ENCODE results near the gene CMTR1. TPM values are rescaled to one million over a fixed set of nuclear protein-coding genes. Genes with fewer than 3 reads are reported as not detected.
A peak's percentile ranks its signal among the peaks of the same experiment; 100 is the strongest.

Gene CMTR1
- total RNA-seq, 1 donor from 2014 or later: 53.5 TPM

- DNase-seq (ENCODE audit: low spot score): no peak
- intact Hi-C loops (cut with micrococcal nuclease): loop anchor here (1.0 to 2.0 kb wide), 6 partner anchors 9 to 604 kb away; no protein-coding TSS in a partner anchor
- H3K4me3 Mint-ChIP-seq: peak overlapping the region; percentile 75
- H3K9me3 Mint-ChIP-seq: no peaks in the 10 kb centered on the region
- H3K27ac Mint-ChIP-seq: peak overlapping the region; percentile 92
- no peaks in the 10 kb centered on the region for H3K36me3 Mint-ChIP-seq (ENCODE audit: low read depth)
- H3K27me3 Mint-ChIP-seq (ENCODE audit: insufficient read depth): peaks cover 8% of the 10 kb centered on the region
- peaks cover 57% of the 10 kb centered on the region for H3K4me1 Mint-ChIP-seq (ENCODE audit: low read depth)
Observed at GRCh38 chr6:37516920-37517405, 83.9 kb downstream of the CMTR1 start.

DNA sequence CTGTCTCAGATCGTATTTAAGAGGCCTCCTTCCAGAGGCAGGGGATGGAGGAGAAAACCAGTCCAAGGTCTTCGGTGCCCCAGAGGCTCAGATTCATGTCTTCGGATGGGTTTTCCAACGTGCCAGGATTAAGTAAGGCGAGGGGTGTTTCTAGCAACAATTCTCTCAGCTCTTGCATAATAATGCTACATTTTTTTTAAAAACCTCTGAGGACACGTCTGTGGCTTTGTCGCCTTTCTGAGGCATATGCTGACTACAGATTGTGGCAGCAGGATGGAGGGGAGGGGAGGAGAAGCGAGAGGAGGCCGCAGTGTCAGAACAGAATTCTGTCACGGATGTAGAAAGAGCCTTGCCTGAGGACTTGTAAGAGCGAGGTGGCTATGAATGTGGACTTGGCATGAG lies 84.4 kb downstream of the CMTR1 start:
- intact Hi-C loops (cut with micrococcal nuclease): loop anchor here (1.0 to 2.0 kb wide), 3 partner anchors 33 to 605 kb away; no protein-coding TSS in a partner anchor
- peaks cover 8% of the 10 kb centered on the region for H3K27me3 Mint-ChIP-seq (ENCODE audit: insufficient read depth)
- H3K4me3 Mint-ChIP-seq: peak overlapping the region; percentile 63
- DNase-seq (ENCODE audit: low spot score): peak; percentile 77
- peaks cover 60% of the 10 kb centered on the region for H3K4me1 Mint-ChIP-seq (ENCODE audit: low read depth)
- H3K9me3 Mint-ChIP-seq: no peaks in the 10 kb centered on the region
- H3K36me3 Mint-ChIP-seq (ENCODE audit: low read depth): no peaks in the 10 kb centered on the region
- peak overlapping the region; percentile 92 for H3K27ac Mint-ChIP-seq

- intact Hi-C loops (cut with micrococcal nuclease): no loop called here
- no peak overlapping the region for H3K27ac Mint-ChIP-seq
- H3K27me3 Mint-ChIP-seq (ENCODE audit: insufficient read depth): peaks cover 8% of the 10 kb centered on the region
- no peak for DNase-seq (ENCODE audit: low spot score)
- no peak overlapping the region for H3K4me3 Mint-ChIP-seq
- peaks cover 62% of the 10 kb centered on the region for H3K4me1 Mint-ChIP-seq (ENCODE audit: low read depth)
- no peaks in the 10 kb centered on the region for H3K36me3 Mint-ChIP-seq (ENCODE audit: low read depth)
- no peaks in the 10 kb centered on the region for H3K9me3 Mint-ChIP-seq
Observed at GRCh38 chr6:37518116-37518515, 85.1 kb downstream of the CMTR1 start.

- Mint-ChIP-seq H3K4me3 (no peak overlapping the region), H3K36me3 (ENCODE audit: low read depth) (no peaks in the 10 kb centered on the region), H3K27me3 (ENCODE audit: insufficient read depth) (peaks cover 5% of the 10 kb centered on the region), H3K27ac (no peak overlapping the region), H3K4me1 (ENCODE audit: low read depth) (peaks cover 52% of the 10 kb centered on the region), H3K9me3 (no peaks in the 10 kb centered on the region)
- intact Hi-C loops (cut with micrococcal nuclease): no loop called here
- DNase-seq (ENCODE audit: low spot score): no peak
Observed at GRCh38 chr6:37519461-37519860, 86.4 kb downstream of the CMTR1 start.

DNA sequence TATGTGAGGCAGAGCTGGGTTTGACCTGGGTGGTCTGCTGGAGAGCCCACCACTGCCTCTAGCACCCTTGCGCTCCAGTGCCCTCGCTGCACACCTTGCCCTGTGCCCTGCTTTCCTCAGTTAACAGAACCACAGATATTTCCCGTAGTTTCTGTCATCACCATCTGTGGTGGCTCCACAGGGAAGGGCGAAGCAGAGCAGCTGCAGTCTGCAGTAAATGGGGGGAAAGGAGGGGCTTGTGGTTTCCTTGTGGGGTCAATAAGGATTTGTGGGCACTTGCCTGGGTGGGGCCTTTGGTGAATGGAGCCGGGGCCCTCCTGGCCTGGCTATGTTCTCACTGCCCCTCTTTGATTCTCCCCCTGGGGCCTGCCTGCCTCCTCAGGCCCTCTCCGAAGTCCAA lies 87.9 kb downstream of the CMTR1 start:
- intact Hi-C loops (cut with micrococcal nuclease): no loop called here
- Mint-ChIP-seq H3K27ac (no peak overlapping the region), H3K9me3 (no peaks in the 10 kb centered on the region), H3K36me3 (ENCODE audit: low read depth) (no peaks in the 10 kb centered on the region), H3K27me3 (ENCODE audit: insufficient read depth) (peaks cover 7% of the 10 kb centered on the region), H3K4me3 (no peak overlapping the region), H3K4me1 (ENCODE audit: low read depth) (peaks cover 37% of the 10 kb centered on the region)
- no peak for DNase-seq (ENCODE audit: low spot score)

DNA sequence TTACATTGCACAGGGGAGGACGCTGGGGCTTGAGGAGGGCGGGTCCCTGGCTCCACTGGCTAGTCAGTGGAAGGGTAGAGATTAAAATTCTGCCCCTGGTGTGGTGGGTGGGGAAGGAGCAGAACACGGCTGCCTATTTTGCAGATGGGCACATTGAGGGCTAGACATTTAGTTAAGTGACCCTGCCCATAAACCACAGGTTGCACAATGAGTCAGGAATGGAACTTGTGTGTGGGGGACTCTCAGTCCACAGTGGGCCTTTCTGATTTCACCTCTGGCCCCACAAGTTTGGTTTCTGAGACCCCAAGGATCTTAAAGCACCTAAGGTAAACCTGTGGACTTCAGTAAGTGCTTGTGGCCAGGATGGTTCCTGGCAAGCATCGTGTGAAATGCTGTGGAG lies 88.7 kb downstream of the CMTR1 start:
- Mint-ChIP-seq H3K4me1 (ENCODE audit: low read depth) (peaks cover 30% of the 10 kb centered on the region), H3K4me3 (no peak overlapping the region), H3K36me3 (ENCODE audit: low read depth) (no peaks in the 10 kb centered on the region), H3K27me3 (ENCODE audit: insufficient read depth) (peaks cover 7% of the 10 kb centered on the region), H3K9me3 (no peaks in the 10 kb centered on the region), H3K27ac (no peak overlapping the region)
- DNase-seq (ENCODE audit: low spot score): no peak
- intact Hi-C loops (cut with micrococcal nuclease): no loop called here

DNA sequence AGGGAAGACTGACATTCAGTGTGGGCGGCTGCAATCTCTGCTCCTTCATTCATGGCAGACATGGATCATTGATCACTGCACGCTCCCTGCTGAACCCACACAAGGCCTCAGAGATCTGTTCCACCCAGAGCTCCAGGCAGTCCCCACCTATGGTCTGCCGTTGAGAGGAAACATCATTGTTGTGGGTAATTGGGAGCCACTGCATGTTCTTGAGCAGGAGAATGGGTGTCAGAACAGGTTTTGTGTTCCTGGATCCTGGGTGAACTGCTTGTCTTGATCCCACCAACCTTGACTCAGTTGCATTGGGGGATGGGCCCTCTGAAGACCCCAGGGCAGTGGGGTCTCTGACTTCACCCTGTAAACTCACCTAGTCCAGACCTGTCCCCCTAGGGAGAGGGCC lies 89.8 kb downstream of the CMTR1 start:
- Mint-ChIP-seq H3K36me3 (ENCODE audit: low read depth) (no peaks in the 10 kb centered on the region), H3K4me1 (ENCODE audit: low read depth) (peaks cover 18% of the 10 kb centered on the region), H3K9me3 (no peaks in the 10 kb centered on the region), H3K4me3 (no peak overlapping the region), H3K27ac (no peak overlapping the region), H3K27me3 (ENCODE audit: insufficient read depth) (peaks cover 7% of the 10 kb centered on the region)
- no peak for DNase-seq (ENCODE audit: low spot score)
- intact Hi-C loops (cut with micrococcal nuclease): no loop called here

DNA sequence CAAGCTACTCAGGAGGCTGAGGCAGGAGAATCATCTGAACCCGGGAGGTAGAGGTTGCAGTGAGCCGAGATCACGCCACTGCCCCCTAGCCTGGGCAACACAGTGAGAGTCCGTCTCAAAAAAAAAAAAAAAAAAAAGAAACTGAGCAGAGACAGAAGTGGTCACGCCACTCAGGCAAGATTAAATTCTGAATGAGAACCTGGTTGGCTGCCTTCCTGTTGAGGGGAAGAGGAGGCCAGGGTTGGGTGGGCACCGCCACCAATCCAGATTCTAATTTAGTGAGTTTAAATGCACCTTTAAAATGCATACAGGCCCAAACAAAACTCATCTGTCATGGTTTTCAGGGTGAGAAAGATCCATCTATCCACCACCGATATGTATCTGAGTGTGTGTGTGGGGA lies 90.4 kb downstream of the CMTR1 start:
- Mint-ChIP-seq H3K27me3 (ENCODE audit: insufficient read depth) (peaks cover 5% of the 10 kb centered on the region), H3K36me3 (ENCODE audit: low read depth) (no peaks in the 10 kb centered on the region), H3K9me3 (no peaks in the 10 kb centered on the region), H3K27ac (no peak overlapping the region), H3K4me3 (no peak overlapping the region), H3K4me1 (ENCODE audit: low read depth) (peaks cover 12% of the 10 kb centered on the region)
- intact Hi-C loops (cut with micrococcal nuclease): no loop called here
- DNase-seq (ENCODE audit: low spot score): no peak

DNA sequence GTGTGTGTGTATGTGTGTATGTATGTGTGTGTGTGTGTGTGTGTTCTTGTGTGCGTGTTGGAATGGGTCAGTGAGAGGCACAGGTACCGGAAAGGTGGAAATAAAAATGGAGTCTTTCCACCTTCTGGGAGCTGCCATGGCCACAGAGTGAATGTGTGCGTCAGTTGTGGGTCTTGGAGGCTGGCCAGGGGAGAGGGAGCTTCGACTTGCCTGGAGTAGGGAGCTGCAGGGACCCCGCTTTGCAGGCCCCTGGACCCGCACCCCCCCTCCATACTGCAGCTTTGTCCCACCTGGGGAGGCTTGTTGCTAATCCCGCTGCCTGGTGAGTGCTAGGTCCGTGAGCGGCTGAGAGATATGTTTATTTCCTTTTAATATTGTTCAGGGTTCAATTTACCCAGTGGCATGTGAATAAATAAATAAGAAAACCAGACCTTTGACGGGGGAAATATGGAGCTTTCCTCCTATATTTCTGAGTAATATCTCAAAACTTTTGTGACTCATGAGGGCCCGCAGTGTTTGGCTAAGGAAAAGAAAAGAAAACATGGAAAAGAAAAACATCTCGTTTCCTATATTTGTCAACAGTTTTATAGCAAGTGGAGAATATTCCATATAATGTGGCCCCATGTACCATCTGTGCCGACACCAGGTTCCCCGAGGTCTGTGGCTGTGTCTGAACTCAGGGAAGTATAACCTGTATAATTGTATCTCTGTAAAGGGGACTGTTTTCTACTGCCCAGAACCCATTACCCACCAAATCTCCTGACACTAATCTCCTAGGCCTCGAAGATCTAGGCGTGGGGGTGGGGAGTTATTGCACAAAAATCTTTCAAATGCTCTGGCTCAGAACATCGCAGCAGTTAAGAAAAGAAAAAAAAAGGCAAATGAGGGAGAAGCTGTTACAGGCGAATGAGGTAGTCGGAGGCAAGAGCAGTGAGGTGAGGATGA lies 91.3 kb downstream of the CMTR1 start:
- Mint-ChIP-seq H3K4me3 (no peak overlapping the region), H3K4me1 (ENCODE audit: low read depth) (peaks cover 5% of the 10 kb centered on the region), H3K27ac (no peak overlapping the region), H3K36me3 (ENCODE audit: low read depth) (no peaks in the 10 kb centered on the region), H3K27me3 (ENCODE audit: insufficient read depth) (peaks cover 3% of the 10 kb centered on the region), H3K9me3 (no peaks in the 10 kb centered on the region)
- intact Hi-C loops (cut with micrococcal nuclease): no loop called here
- DNase-seq (ENCODE audit: low spot score): no peak

DNA sequence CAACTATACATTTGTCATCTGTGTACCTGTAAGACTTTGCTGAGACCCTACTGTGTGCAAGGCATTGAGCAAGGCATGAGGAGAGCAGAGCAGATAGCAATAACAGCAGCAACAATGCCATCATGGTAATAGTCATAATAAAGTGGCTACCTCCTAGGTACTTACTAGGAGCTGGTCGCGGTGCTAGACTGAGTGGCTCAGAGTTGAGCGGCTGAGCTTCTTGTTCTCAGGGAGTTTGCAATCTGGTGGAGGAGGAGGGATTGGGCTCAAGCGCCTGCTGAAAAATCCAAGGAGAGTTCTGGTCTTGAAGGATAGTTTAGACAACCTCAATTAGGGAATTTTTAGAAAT lies 91.9 kb downstream of the CMTR1 start:
- H3K4me1 Mint-ChIP-seq (ENCODE audit: low read depth): peaks cover 5% of the 10 kb centered on the region
- H3K27ac Mint-ChIP-seq: no peak overlapping the region
- no peaks in the 10 kb centered on the region for H3K9me3 Mint-ChIP-seq
- H3K27me3 Mint-ChIP-seq (ENCODE audit: insufficient read depth): peaks cover 3% of the 10 kb centered on the region
- H3K36me3 Mint-ChIP-seq (ENCODE audit: low read depth): no peaks in the 10 kb centered on the region
- intact Hi-C loops (cut with micrococcal nuclease): no loop called here
- no peak overlapping the region for H3K4me3 Mint-ChIP-seq
- DNase-seq (ENCODE audit: low spot score): no peak

DNA sequence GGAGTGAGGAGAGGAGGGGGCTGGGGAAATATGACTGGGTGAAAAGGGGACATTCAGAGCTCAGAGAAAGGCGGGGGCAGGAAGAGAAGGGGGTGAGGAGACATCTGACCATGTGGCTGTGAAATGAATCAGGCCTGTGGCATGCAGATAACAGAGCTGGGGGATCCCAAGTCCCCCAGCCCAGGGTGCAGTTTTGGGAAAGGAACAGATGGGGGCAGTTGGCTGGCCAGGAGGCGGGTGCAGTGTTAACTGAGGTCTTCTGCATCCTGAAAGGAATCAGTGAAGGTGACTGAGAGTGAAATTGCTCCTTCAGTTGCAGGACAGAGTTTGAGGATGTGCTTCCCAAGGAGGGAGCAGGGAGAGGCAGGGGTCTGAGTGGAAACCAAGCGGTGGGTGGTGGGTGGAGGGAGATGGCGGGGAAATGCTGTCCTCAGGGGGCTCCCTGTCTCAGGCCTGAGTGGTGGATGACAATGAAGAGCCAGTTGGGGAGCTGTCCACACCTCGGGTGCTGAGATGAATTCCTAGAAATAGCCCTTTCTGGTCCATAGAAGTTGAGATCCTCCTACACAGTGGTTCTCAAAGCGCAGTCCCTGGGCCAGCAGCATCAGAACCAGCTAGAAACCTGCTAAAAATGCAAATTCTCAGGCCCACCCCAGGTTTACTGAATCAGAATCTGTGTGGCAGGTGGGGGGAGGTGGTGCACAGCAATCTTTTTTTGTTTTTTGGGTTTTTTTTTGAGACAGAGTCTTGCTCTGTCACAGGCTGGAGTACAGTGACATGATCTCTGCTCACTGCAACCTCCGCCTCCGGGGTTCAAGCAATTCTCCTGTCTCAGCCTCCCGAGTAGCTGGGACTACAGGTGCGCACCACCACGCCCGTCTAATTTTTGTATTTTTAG lies 92.7 kb downstream of the CMTR1 start:
- peaks cover 5% of the 10 kb centered on the region for H3K4me1 Mint-ChIP-seq (ENCODE audit: low read depth)

DNA sequence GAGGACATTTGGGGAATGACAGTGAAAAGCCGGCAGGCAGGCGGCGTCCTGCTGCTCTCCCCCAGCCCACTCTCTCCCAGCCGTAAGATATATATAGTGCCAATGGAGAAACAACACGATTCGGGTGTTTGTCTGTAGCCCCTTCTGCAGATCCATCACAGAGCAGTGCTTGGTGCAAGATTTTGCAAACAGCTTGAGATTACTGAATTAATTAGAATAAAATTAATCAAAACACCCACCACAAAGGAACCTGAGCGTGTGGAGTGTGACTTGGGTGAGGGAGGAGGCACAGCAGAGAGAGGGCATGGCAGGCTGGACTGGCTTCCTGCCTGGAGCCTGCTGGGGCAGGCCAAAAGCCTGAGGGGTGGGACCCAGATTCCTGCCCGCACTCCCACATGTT lies 95.5 kb downstream of the CMTR1 start:
- Mint-ChIP-seq H3K4me3 (no peak overlapping the region), H3K9me3 (no peaks in the 10 kb centered on the region), H3K27me3 (ENCODE audit: insufficient read depth) (peaks cover 23% of the 10 kb centered on the region), H3K4me1 (ENCODE audit: low read depth) (no peaks in the 10 kb centered on the region), H3K27ac (no peak overlapping the region), H3K36me3 (ENCODE audit: low read depth) (no peaks in the 10 kb centered on the region)
- intact Hi-C loops (cut with micrococcal nuclease): no loop called here
- no peak for DNase-seq (ENCODE audit: low spot score)

More for the DNA sequence above, 92.7 kb downstream of the CMTR1 start:
- Mint-ChIP-seq H3K27ac (peak overlapping the region; percentile 14), H3K9me3 (no peaks in the 10 kb centered on the region), H3K36me3 (ENCODE audit: low read depth) (no peaks in the 10 kb centered on the region), H3K27me3 (ENCODE audit: insufficient read depth) (peaks cover 5% of the 10 kb centered on the region), H3K4me3 (no peak overlapping the region)
- no peak for DNase-seq (ENCODE audit: low spot score)
- intact Hi-C loops (cut with micrococcal nuclease): no loop called here

- no peaks in the 10 kb centered on the region for H3K9me3 Mint-ChIP-seq
- H3K4me3 Mint-ChIP-seq: no peak overlapping the region
- intact Hi-C loops (cut with micrococcal nuclease): no loop called here
- DNase-seq (ENCODE audit: low spot score): no peak
- no peak overlapping the region for H3K27ac Mint-ChIP-seq
- H3K4me1 Mint-ChIP-seq (ENCODE audit: low read depth): no peaks in the 10 kb centered on the region
- peaks cover 39% of the 10 kb centered on the region for H3K27me3 Mint-ChIP-seq (ENCODE audit: insufficient read depth)
- H3K36me3 Mint-ChIP-seq (ENCODE audit: low read depth): no peaks in the 10 kb centered on the region
Observed at GRCh38 chr6:37530297-37530696, 97.3 kb downstream of the CMTR1 start.

All from activated T-helper 1 cell treated with anti-CD3 and anti-CD28 coated beads, Interleukin-12 subunit alpha, Interleukin-12 subunit beta, Interleukin-2, Interleukin-4 antibody, amounts not matched to agents 30 ng/mL and 10 ng/mL and 1 ng/mL, durations not matched to agents 14 hours and 24 hours and 36 hours (primary cell).